CD4-positive, alpha-beta T cell (primary cell): ENCODE measurements around the gene CACNA1D. TPM values are rescaled to one million over a fixed set of nuclear protein-coding genes. Genes with fewer than 3 reads are reported as not detected.

Experiments
- ATAC-seq: fragments of 200-7000 bp; cut with Tn5 transposase; one replicate; pipeline ENCODE4 v1.10.0; 2022; ENCODE audit warnings: mild to moderate bottlenecking; ENCODE audit not compliant: poor library complexity
- CTCF ChIA-PET: fragments of 350-600 bp; sonication (Branson Sonifier 250); formaldehyde crosslinking; loops from one replicate; lab custom pipeline; 2021; ENCODE audit warnings: antibody characterized with exemption, inconsistent platforms; lab: Charles Lee
- POLR2A ChIA-PET: fragments of 350-600 bp; sonication (Branson Sonifier 250); formaldehyde crosslinking; loops from one replicate; lab custom pipeline; 2021; ENCODE audit warnings: antibody characterized with exemption, inconsistent platforms; lab: Charles Lee
- DNase-seq, 14 experiments: peaks; one replicate each; pipeline ENCODE4 v3.0.0-alpha.2; 2013 to 2020; ENCODE audit warnings: mixed read lengths in 2 of 14
- H3K27ac ChIP-seq, 2 donors: one replicate each; pipeline versions ENCODE4 v1.5.1 to v1.7.0; 2013; ENCODE audit warnings: low read length in 2 of 2, low read depth in 1 of 2, mild to moderate bottlenecking in 1 of 2
- H3K27me3 ChIP-seq, 2 experiments: 1 replicate in 1 of 2; 2 replicates in 1 of 2; pipeline versions ENCODE4 v1.6.1 to v1.7.0; 2013; ENCODE audit warnings: low read length in 2 of 2, control low read depth in 1 of 2, mild to moderate bottlenecking in 1 of 2, moderate library complexity in 1 of 2; ENCODE audit not compliant: insufficient read depth in 2 of 2, control insufficient read depth in 1 of 2
- H3K36me3 ChIP-seq: one replicate; pipeline ENCODE4 v1.6.1; 2013; ENCODE audit warnings: low read length, control low read depth; ENCODE audit not compliant: insufficient read depth
- H3K4me1 ChIP-seq: one replicate; pipeline ENCODE4 v1.6.1; 2013; ENCODE audit warnings: low read length, control low read depth; ENCODE audit not compliant: insufficient read depth
- H3K4me3 ChIP-seq: one replicate; pipeline ENCODE4 v1.5.1; 2013; ENCODE audit warnings: mild to moderate bottlenecking, low read length, moderate library complexity
- H3K9me3 ChIP-seq, 2 experiments: 1 replicate in 1 of 2; 2 replicates in 1 of 2; pipeline versions ENCODE4 v1.6.1 to v1.7.0; 2013; ENCODE audit warnings: low read length in 2 of 2, mild to moderate bottlenecking in 2 of 2, control low read depth in 1 of 2, moderate library complexity in 1 of 2; ENCODE audit not compliant: control insufficient read depth in 1 of 2, insufficient read depth in 1 of 2
- H3K27ac Mint-ChIP-seq: one replicate; pipeline ENCODE4 v1.8.0; 2020; ENCODE audit warnings: mixed read lengths
- H3K27me3 Mint-ChIP-seq: one replicate; pipeline ENCODE4 v1.8.0; 2021; ENCODE audit warnings: mixed read lengths
- H3K36me3 Mint-ChIP-seq: one replicate; pipeline ENCODE4 v1.8.0; 2021; ENCODE audit warnings: low read depth, mixed read lengths
- H3K4me1 Mint-ChIP-seq: one replicate; pipeline ENCODE4 v1.8.0; 2021; ENCODE audit warnings: low read depth, mixed read lengths
- H3K4me3 Mint-ChIP-seq: one replicate; pipeline ENCODE4 v1.8.0; 2020; ENCODE audit warnings: mild to moderate bottlenecking, mixed read lengths
- H3K9me3 Mint-ChIP-seq: one replicate; pipeline ENCODE4 v1.8.0; 2020; ENCODE audit warnings: mixed read lengths
- intact Hi-C, 2 experiments: fragments of 100-400 bp; cut with DNase I in 1 of 2; cut with micrococcal nuclease in 1 of 2; formaldehyde crosslinking; loops; one replicate each; pipeline versions ENCODE4 v1.15.1 to v1.9.0; 2023 to 2025; cut with DNase I, micrococcal nuclease
- total RNA-seq, 174 experiments: library from RNA in 2 of 174; stranded (reverse) in 2 of 174; gene quantifications; one replicate each; pipeline ENCODE4 v1.2.3 and lab custom pipeline; 2021 to 2026
- TF ChIP-seq, protein P1 (sequence below): fragments of 200-600 bp; IDR thresholded peaks from one replicate; pipeline ENCODE4 v1.8.0; 2022; ENCODE audit warnings: antibody characterized with exemption, mild to moderate bottlenecking

Gene CACNA1D
- total RNA-seq, 2 experiments from 2014 or later = not detected

- no peak for ATAC-seq
- ChIA-PET POLR2A (no interaction called here), CTCF (no interaction called here)
- peaks cover 0 to 13% of the 10 kb centered on the region in 2 experiments for H3K27me3 ChIP-seq
- H3K36me3 ChIP-seq = no peaks in the 10 kb centered on the region
- no peaks in the 10 kb centered on the region for H3K36me3 Mint-ChIP-seq
- intact Hi-C loops = no loop called here
- H3K4me3 Mint-ChIP-seq = no peak overlapping the region
- H3K4me3 ChIP-seq = no peak overlapping the region
- H3K9me3 Mint-ChIP-seq = no peaks in the 10 kb centered on the region
- H3K9me3 ChIP-seq = no peaks in the 10 kb centered on the region
- DNase-seq = no peak
- TF ChIP-seq, protein P1, sequence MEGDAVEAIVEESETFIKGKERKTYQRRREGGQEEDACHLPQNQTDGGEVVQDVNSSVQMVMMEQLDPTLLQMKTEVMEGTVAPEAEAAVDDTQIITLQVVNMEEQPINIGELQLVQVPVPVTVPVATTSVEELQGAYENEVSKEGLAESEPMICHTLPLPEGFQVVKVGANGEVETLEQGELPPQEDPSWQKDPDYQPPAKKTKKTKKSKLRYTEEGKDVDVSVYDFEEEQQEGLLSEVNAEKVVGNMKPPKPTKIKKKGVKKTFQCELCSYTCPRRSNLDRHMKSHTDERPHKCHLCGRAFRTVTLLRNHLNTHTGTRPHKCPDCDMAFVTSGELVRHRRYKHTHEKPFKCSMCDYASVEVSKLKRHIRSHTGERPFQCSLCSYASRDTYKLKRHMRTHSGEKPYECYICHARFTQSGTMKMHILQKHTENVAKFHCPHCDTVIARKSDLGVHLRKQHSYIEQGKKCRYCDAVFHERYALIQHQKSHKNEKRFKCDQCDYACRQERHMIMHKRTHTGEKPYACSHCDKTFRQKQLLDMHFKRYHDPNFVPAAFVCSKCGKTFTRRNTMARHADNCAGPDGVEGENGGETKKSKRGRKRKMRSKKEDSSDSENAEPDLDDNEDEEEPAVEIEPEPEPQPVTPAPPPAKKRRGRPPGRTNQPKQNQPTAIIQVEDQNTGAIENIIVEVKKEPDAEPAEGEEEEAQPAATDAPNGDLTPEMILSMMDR = no peak
- H3K4me1 Mint-ChIP-seq = no peaks in the 10 kb centered on the region
- H3K27ac Mint-ChIP-seq = no peak overlapping the region
- peaks cover 50% of the 10 kb centered on the region for H3K27me3 Mint-ChIP-seq
- no peaks in the 10 kb centered on the region for H3K4me1 ChIP-seq
- H3K27ac ChIP-seq = no peak overlapping the region
Measured at GRCh38 chr3:53682807-53683206, 188.4 kb downstream of the CACNA1D start.

- Histone ChIP-seq H3K4me1 (no peaks in the 10 kb centered on the region), H3K9me3 (no peaks in the 10 kb centered on the region), H3K4me3 (no peak overlapping the region), H3K36me3 (no peaks in the 10 kb centered on the region), H3K27me3 (peaks cover 0 to 3% of the 10 kb centered on the region in 2 experiments), H3K27ac (no peak overlapping the region)
- ATAC-seq = no peak
- no peak overlapping the region for H3K27ac Mint-ChIP-seq
- H3K36me3 Mint-ChIP-seq = no peaks in the 10 kb centered on the region
- H3K4me3 Mint-ChIP-seq = no peak overlapping the region
- TF ChIP-seq, protein P1 = no peak
- POLR2A ChIA-PET = interaction anchor here (0.5 kb wide), 1 partner anchor 81 kb away, joined by 4 read pairs; no protein-coding TSS in a partner anchor
- CTCF ChIA-PET = no interaction called here
- H3K9me3 Mint-ChIP-seq = no peaks in the 10 kb centered on the region
- H3K27me3 Mint-ChIP-seq = peaks cover 8% of the 10 kb centered on the region
- DNase-seq = no peak
- intact Hi-C loops = no loop called here
- H3K4me1 Mint-ChIP-seq = no peaks in the 10 kb centered on the region
Measured at GRCh38 chr3:53688066-53688465, 193.7 kb downstream of the CACNA1D start.

- TF ChIP-seq, protein P1 = no peak
- no peaks in the 10 kb centered on the region for H3K36me3 Mint-ChIP-seq
- no peaks in the 10 kb centered on the region for H3K9me3 Mint-ChIP-seq
- H3K27me3 Mint-ChIP-seq = peaks cover 4% of the 10 kb centered on the region
- ChIA-PET POLR2A (no interaction called here), CTCF (no interaction called here)
- Histone ChIP-seq H3K4me1 (no peaks in the 10 kb centered on the region), H3K27ac (no peak overlapping the region), H3K9me3 (no peaks in the 10 kb centered on the region), H3K4me3 (no peak overlapping the region), H3K36me3 (no peaks in the 10 kb centered on the region), H3K27me3 (peaks cover 0 to 3% of the 10 kb centered on the region in 2 experiments)
- no peak for ATAC-seq
- intact Hi-C loops = no loop called here
- H3K27ac Mint-ChIP-seq = no peak overlapping the region
- no peak overlapping the region for H3K4me3 Mint-ChIP-seq
- no peak for DNase-seq
- no peaks in the 10 kb centered on the region for H3K4me1 Mint-ChIP-seq
Measured at GRCh38 chr3:53688989-53689388, 194.6 kb downstream of the CACNA1D start.
